Cardiac muscle cell (in vitro differentiated cells and primary cell): Measurements from ENCODE around the gene KDM4B. TPM values are rescaled to one million over a fixed set of nuclear protein-coding genes. Genes with fewer than 3 reads are reported as not detected.

ENCODE experiments used
- DNase-seq, 2 donors: peaks; one replicate each; pipeline versions ENCODE4 v3.0.0 to v3.0.0-alpha.2; 2010 to 2017; ENCODE audit warnings: low read depth in 1 of 2, low spot score in 1 of 2
- H3K27ac ChIP-seq: fragments of 200-600 bp; sonication (generic); 2 replicates; pipeline ENCODE4 v1.5.1; 2016
- H3K27me3 ChIP-seq: fragments of 200-600 bp; sonication (generic); 2 replicates; pipeline ENCODE4 v1.6.0; 2016; ENCODE audit warnings: control low read depth
- H3K36me3 ChIP-seq: fragments of 200-600 bp; sonication (generic); 2 replicates; pipeline ENCODE4 v1.5.1; 2016; ENCODE audit warnings: control low read depth
- H3K4me1 ChIP-seq: fragments of 200-600 bp; sonication (generic); 2 replicates; pipeline ENCODE4 v1.8.1; 2017; ENCODE audit warnings: low read depth, mild to moderate bottlenecking, mixed run types
- H3K4me3 ChIP-seq: fragments of 200-600 bp; sonication (generic); 2 replicates; pipeline ENCODE4 v1.5.1; 2016; ENCODE audit warnings: mild to moderate bottlenecking
- H3K9me3 ChIP-seq: fragments of 200-600 bp; sonication (generic); 2 replicates; pipeline ENCODE4 v1.5.1; 2017; ENCODE audit warnings: low read depth, mild to moderate bottlenecking, control low read depth
- CTCF ChIP-seq: IDR thresholded peaks from 2 replicates; pipeline ENCODE4 v1.5.1; 2012; ENCODE audit warnings: low read depth, mild to moderate bottlenecking, low read length
- polyA plus RNA-seq: library from polyadenylated mRNA; unstranded; fragments of >200 nt; fragmentation: Nextera tagmentation; extraction: Ambion mirVana; gene quantifications from 2 replicates; pipeline ENCODE4 v1.2.1, GENCODE V29; 2016
- total RNA-seq: library from RNA; depleted of rRNA; stranded (reverse); fragments of >200 nt; gene quantifications from 2 replicates; pipeline ENCODE4 v1.2.3, GENCODE V29; 2016

KDM4B gene
- total and polyA plus RNA-seq, 2 experiments from 2014 or later = 74.6 to 90.6 TPM

DNA sequence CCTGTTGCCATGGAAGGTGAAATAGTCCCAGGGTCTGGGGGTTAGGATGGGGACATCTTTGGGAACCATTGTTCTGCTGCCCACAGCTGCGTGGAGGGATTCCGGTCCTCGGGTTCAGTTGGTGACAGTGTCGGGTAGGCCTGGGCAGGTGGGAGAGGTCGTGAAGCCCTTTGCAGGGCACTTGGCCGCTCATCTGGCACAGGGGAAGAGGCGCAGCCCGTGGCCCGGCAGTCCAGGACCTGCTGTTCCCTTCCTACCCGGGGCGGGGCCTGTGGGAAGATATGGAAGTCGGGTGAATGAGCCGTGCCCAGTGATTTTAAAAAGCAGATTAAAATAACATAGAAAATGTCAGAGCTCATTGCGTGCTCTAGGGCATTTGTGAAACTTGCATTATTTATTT, 44.8 kb downstream of the KDM4B start:
- no peak for TF ChIP-seq CTCF
- Histone ChIP-seq H3K9me3 (no peaks in the 10 kb centered on the region), H3K4me3 (no peak overlapping the region), H3K4me1 (no peaks in the 10 kb centered on the region), H3K27ac (no peak overlapping the region), H3K36me3 (peaks cover 10% of the 10 kb centered on the region), H3K27me3 (no peaks in the 10 kb centered on the region)
- DNase-seq = no peak

DNA sequence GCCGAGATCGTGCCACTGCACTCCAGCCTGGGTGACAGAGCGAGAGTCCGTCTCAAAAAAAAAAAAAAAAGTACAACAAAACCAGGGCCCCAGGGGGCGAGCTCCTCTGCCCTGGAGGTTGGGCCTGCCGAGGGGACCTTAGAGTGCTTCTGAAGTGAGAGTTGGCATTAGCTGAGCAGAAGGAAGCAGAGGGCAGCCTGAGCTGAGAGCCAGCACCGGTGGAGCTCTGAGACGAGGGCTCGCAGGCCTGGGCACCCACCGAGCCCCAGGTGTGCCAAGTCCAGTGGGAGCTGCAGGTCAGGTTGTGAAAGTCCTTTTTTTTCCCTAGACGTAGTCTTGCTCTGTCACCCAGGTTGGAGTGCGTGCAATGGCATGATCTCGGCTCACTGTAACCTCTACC, 46.0 kb downstream of the KDM4B start:
- Histone ChIP-seq H3K9me3 (no peaks in the 10 kb centered on the region), H3K36me3 (peaks cover 10% of the 10 kb centered on the region), H3K4me1 (no peaks in the 10 kb centered on the region), H3K4me3 (no peak overlapping the region), H3K27me3 (no peaks in the 10 kb centered on the region), H3K27ac (no peak overlapping the region)
- TF ChIP-seq CTCF = no peak
- DNase-seq = no peak

DNA sequence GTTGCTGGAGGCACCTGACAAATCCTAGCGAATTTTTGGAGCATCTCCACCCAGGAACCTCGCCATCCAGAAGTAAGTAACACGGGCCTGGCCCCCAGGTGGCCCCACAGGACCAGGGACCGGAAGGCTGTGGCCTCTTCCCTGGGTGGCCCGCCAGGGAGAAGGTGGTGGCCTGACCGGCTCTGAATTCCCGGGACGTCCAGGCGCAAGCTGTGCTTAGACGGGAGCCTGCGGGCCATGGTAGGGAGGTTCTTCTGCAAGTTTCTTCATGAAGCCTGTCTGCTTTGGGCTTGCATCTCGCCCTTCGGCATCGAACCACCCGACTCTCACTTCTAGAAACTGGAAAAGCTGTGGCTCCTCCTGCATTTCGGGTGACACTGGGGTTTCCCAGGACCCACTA, 47.4 kb downstream of the KDM4B start:
- H3K9me3 ChIP-seq = no peaks in the 10 kb centered on the region
- H3K4me3 ChIP-seq = no peak overlapping the region
- H3K27ac ChIP-seq = no peak overlapping the region
- H3K27me3 ChIP-seq = no peaks in the 10 kb centered on the region
- no peak for DNase-seq
- H3K36me3 ChIP-seq = peaks cover 10% of the 10 kb centered on the region
- TF ChIP-seq CTCF = no peak
- H3K4me1 ChIP-seq = no peaks in the 10 kb centered on the region

GRCh38 chr19:5016781-5017180, 47.9 kb downstream of the KDM4B start:
- Histone ChIP-seq H3K27ac (no peak overlapping the region), H3K9me3 (no peaks in the 10 kb centered on the region), H3K4me3 (no peak overlapping the region), H3K4me1 (no peaks in the 10 kb centered on the region), H3K36me3 (peaks cover 10% of the 10 kb centered on the region), H3K27me3 (no peaks in the 10 kb centered on the region)
- no peak for TF ChIP-seq CTCF
- DNase-seq = no peak

- H3K27ac ChIP-seq = no peak overlapping the region
- no peaks in the 10 kb centered on the region for H3K9me3 ChIP-seq
- H3K4me3 ChIP-seq = no peak overlapping the region
- no peak for DNase-seq
- no peaks in the 10 kb centered on the region for H3K27me3 ChIP-seq
- peaks cover 10% of the 10 kb centered on the region for H3K36me3 ChIP-seq
- H3K4me1 ChIP-seq = no peaks in the 10 kb centered on the region
- TF ChIP-seq CTCF = no peak
Observed at GRCh38 chr19:5017235-5017634, 48.3 kb downstream of the KDM4B start.
